Choroid plexus epithelial cell (primary cell): ENCODE results near the gene IL17REL.

Source experiments
- DNase-seq: peaks from one replicate; pipeline ENCODE4 v3.0.0-alpha.2; 2010; ENCODE audit warnings: low read depth
- H3K4me3 ChIP-seq: 2 replicates; pipeline ENCODE4 v1.5.1; 2011; ENCODE audit warnings: low read depth, mild to moderate bottlenecking, control low read depth, low read length, moderate library complexity
- TF ChIP-seq, protein P1 (sequence below): conservative IDR thresholded peaks from 2 replicates; pipeline ENCODE4 v1.5.1; 2011; ENCODE audit warnings: low read depth, mild to moderate bottlenecking, control low read depth, inconsistent platforms, low read length, moderate library complexity

The IL17REL gene

DNA sequence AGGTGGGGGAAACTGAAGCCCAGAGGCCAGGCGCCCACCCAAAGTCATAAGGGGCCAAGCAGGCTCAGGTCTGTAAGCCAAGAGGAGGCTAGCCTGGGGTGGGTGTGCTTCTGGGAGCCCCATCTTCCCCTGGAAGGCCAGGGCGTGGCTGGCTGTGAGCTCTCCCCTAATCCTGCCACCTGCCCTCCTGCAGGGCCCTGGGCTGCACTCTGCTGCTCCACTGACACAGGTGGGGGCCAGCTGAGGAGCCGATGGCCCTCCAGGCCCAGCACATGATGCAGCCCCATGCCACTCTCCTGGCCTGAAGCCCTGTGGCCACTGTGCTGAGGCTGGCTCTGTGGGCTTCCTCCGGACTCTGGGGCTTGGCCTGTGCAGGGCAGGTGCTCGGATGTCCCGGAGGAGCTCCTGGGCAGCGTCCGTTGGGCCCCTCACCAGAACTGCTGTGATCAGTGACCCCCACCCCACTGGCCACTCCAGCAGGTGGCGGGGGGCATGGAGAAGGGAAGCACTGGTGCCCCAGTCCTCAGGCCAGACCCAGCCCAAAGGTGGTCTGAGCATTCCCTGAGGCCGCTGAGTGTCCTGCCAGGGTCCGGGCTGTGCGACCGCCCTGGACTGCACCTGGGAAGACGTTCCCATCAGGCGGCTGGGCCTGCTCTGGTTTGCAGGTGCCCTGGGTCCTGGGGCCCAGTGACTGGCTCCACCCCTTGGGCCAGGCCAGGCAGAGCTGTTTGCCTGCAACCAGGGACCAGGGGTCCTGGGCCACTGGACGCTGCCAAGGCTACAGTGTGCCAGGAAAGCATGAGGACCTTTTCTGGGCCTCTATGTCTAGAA, 43.5 kb downstream of the IL17REL start:
- TF ChIP-seq, protein P1, sequence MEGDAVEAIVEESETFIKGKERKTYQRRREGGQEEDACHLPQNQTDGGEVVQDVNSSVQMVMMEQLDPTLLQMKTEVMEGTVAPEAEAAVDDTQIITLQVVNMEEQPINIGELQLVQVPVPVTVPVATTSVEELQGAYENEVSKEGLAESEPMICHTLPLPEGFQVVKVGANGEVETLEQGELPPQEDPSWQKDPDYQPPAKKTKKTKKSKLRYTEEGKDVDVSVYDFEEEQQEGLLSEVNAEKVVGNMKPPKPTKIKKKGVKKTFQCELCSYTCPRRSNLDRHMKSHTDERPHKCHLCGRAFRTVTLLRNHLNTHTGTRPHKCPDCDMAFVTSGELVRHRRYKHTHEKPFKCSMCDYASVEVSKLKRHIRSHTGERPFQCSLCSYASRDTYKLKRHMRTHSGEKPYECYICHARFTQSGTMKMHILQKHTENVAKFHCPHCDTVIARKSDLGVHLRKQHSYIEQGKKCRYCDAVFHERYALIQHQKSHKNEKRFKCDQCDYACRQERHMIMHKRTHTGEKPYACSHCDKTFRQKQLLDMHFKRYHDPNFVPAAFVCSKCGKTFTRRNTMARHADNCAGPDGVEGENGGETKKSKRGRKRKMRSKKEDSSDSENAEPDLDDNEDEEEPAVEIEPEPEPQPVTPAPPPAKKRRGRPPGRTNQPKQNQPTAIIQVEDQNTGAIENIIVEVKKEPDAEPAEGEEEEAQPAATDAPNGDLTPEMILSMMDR, result no peak
- no peak overlapping the region for H3K4me3 ChIP-seq
- DNase-seq, result no peak

DNA sequence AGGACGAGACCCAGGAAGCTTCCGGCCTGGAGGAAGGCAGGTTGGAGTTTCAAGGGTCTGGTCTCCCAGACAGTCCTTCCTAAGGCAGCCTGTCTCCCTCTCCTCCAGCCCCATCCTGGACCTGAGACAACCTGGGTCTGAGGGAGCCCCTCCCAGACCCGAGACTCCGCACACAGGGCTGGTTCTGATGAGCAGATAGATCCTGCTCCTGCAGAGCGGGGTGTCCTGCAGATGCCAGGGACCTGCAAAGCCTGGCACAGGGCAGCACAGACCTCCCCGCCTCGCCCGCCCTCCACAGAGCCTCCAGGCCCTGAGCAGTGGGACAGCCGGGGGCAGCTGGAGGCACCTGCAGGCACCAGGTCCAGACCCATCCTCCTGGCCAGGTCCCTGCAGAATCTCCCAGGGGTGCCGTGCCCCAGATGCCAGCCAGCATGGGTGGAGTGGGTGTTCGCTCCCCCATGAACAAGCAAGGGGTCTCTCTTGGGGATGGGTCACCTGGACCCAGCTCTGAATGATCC, 44.2 kb downstream of the IL17REL start:
- H3K4me3 ChIP-seq, result no peak overlapping the region
- no peak for DNase-seq
- TF ChIP-seq, protein P1, result no peak

DNA sequence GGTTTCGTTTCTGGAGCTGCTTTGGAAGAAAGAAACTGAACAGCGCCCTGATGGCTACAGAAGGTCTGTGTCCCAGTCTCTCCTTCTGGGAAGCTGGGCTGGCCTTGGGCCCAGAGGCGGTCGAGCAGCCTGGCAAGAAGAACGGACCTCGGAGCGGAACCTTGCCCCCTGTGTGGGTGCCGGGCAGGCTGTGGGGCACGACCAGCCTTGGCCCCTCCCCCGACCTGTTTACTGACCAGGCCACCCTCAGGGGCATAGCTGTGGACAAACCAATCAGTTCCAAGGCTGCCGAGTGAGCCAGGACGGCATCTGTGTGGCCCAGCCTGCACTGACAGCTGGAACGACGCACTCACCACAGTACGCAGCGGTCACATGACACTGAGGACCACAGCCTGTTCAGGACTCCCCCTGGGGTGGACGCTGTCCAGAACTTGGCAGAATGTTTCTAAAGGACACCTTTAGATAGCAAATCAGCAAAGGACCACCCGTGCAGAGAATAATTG, 44.8 kb downstream of the IL17REL start:
- DNase-seq, result no peak
- no peak overlapping the region for H3K4me3 ChIP-seq
- TF ChIP-seq, protein P1, result no peak

DNA sequence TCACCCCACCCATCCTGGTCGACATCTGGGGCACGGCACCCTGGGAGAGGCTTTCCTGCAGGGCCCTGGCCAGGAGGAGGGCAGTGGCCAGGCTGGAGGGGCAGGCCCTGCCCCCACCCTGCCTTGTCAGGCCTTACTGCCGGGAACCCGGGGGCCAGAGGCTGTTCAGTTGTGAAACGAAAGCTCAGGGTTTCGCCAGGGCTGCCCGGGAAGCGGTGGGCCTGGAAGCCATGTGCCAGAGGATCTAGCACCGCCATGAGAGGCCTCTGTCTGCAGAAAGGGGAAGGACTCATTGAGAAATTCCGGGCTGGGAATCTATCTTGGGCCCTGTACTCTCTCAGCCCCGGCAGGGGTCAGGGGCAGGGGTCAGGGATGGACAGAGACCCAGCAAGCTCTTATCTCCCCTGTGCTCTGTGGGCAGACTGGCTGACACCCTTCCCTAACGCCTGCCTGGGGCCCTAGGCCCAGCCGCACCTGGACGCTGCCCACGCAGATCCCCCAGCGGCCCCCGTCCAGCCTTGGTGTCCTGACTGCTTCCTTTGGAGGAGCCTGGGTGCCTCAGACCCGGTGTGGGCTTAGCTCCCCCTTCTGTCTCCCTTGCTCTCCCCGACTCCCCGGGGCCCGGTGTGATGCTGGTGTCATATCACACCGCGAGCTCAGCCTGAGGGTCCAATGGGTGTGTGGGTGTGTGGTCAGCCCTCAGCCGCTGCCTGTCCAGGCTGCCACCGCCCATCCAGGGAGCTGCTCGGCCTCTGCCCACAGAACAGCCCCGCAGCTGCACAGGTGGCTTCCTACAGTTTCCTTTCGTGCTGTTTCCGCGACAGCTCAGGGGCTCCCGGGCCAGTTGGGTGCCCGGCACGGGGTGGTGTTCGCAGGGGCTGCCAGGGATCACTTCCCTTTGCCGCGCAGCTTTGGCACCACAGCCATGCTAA, 45.5 kb downstream of the IL17REL start:
- DNase-seq, result peak; percentile 53
- TF ChIP-seq, protein P1, result peak; percentile 5
- H3K4me3 ChIP-seq, result no peak overlapping the region

DNA sequence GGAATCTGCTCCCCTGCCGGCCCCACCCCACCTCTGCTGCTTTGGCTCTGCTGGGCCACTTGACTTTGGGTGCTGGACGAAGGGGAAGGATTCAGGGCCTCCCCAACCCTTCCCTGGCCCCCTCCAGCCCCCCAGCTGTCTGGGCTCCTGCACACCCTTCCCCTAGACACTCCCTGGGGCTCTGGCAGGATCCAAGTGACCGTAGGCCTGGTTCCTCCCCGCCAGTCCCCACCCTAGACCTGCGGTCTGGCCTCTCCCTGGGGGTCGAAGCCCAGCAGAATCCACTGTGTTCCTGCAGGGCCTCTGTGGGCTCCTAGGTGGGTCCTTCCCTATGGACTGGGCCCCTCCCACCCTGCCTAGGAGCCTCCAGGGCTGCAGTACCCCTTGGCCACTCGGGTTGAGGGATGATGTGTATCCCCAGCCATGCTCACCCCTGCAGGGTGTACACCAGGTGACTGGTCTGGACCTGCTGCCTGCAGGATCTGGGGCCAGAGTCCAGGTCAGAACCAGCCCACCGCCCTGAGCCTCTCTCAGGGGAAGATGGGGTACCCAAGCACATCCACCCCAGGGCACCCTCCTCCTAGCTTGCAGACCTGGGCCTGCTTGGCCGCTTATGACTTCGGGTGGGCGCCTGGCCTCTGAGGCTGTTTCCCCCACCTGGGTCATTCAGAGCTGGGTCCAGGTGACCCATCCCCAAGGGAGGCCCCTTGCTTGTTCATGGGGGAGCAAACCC, 46.4 kb downstream of the IL17REL start:
- TF ChIP-seq, protein P1, result no peak
- H3K4me3 ChIP-seq, result no peak overlapping the region
- no peak for DNase-seq

DNA sequence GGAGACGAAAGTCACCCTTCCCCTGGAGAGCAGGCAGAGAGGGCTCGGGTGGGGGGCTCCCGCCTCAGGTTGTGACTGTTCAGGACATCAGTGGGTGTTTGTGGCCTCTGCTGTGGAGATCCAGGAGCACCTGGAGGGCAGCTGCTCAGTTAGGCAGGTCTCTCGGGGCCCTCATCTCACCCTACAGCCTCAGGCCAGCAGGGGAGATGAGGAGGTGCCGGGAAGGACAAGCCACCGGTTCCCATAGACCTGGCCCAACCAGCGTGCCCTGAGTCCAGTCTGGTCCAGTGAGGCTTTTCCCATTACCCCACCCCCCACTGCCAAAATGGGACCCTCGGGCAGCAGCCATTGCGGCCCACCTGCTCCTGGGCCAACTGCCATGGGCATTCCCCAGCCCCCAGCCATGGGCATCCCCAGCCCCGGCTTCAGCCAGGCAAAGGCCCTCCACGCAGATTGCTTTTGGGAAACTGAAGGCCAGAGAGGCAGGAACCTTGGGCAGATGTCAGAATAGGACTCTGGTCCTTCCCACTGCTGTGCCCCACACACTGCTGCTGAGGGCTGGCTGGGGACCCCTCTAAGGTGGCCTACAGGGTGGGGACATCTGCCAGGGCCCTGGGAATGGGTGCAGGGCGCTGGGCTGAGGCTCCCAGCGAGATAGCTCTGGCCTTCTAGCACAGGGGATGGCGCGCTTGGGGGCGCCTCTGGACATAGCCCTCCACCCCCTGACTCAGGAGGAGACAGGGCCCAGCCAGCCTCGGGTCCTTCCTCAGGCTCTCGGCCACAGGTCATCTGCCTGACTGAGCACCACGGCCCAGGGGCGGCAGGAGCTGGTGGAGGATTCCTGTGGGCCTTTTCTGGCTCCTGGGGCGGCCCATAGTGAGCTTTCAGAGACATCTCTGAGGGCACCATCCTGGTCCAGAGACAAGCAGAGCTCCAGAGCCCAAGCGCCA, 47.2 kb downstream of the IL17REL start:
- DNase-seq, result no peak
- TF ChIP-seq, protein P1, result no peak
- H3K4me3 ChIP-seq, result no peak overlapping the region
